HG03095 (cell line): ENCODE data around the gene EXOC6B.
A peak's percentile ranks its signal among the peaks of the same experiment; 100 is the strongest.

Experiments
- ATAC-seq: cut with Tn5 transposase; IDR thresholded peaks from one replicate; pipeline ENCODE4 v1.9.1; 2021; ENCODE audit warnings: moderate library complexity; ENCODE audit not compliant: unreplicated experiment

The EXOC6B gene

GRCh38 chr2:72793798-72794440, 31.9 kb downstream of the EXOC6B start:
- ATAC-seq, result no peak

- no peak for ATAC-seq
These were observed 36.6 kb downstream of the EXOC6B start for GRCh38 chr2:72789241-72789640.

- ATAC-seq, result no peak
These were observed 37.1 kb downstream of the EXOC6B start for GRCh38 chr2:72788756-72789155.

GRCh38 chr2:72785517-72785916, 40.3 kb downstream of the EXOC6B start:
- no peak for ATAC-seq

GRCh38 chr2:72782520-72782919, 43.3 kb downstream of the EXOC6B start:
- no peak for ATAC-seq

GRCh38 chr2:72781480-72781879, 44.4 kb downstream of the EXOC6B start:
- no peak for ATAC-seq

GRCh38 chr2:72780477-72780876, 45.4 kb downstream of the EXOC6B start:
- ATAC-seq, result no peak

GRCh38 chr2:72779495-72779894, 46.3 kb downstream of the EXOC6B start:
- no peak for ATAC-seq

- no peak for ATAC-seq
These were observed 47.4 kb downstream of the EXOC6B start for GRCh38 chr2:72778410-72778809.

- ATAC-seq, result peak; percentile 75
These were observed 54.9 kb downstream of the EXOC6B start for GRCh38 chr2:72770879-72771461.

GRCh38 chr2:72765997-72766609, 59.7 kb downstream of the EXOC6B start:
- ATAC-seq, result no peak

- ATAC-seq, result no peak
These were observed 63.6 kb downstream of the EXOC6B start for GRCh38 chr2:72762276-72762675.

- ATAC-seq, result no peak
These were observed 66.1 kb downstream of the EXOC6B start for GRCh38 chr2:72759755-72760154.

- ATAC-seq, result no peak
These were observed 68.6 kb downstream of the EXOC6B start for GRCh38 chr2:72757177-72757775.

GRCh38 chr2:72755647-72756423, 70.0 kb downstream of the EXOC6B start:
- ATAC-seq, result no peak

GRCh38 chr2:72754628-72755320, 71.1 kb downstream of the EXOC6B start:
- no peak for ATAC-seq

GRCh38 chr2:72750977-72751639, 74.7 kb downstream of the EXOC6B start:
- ATAC-seq, result no peak

GRCh38 chr2:72750466-72750865, 75.4 kb downstream of the EXOC6B start:
- ATAC-seq, result no peak

GRCh38 chr2:72747344-72747743, 78.5 kb downstream of the EXOC6B start:
- ATAC-seq, result no peak

GRCh38 chr2:72745679-72746368, 80.0 kb downstream of the EXOC6B start:
- no peak for ATAC-seq
